ENCODE results near the gene TRIM67.
"Not testable (repeated sequence)": the region's sequence is repeated elsewhere in the genome, so short reads cannot be mapped to it uniquely, and the experiment has no call there.

TRIM67 gene

DNA sequence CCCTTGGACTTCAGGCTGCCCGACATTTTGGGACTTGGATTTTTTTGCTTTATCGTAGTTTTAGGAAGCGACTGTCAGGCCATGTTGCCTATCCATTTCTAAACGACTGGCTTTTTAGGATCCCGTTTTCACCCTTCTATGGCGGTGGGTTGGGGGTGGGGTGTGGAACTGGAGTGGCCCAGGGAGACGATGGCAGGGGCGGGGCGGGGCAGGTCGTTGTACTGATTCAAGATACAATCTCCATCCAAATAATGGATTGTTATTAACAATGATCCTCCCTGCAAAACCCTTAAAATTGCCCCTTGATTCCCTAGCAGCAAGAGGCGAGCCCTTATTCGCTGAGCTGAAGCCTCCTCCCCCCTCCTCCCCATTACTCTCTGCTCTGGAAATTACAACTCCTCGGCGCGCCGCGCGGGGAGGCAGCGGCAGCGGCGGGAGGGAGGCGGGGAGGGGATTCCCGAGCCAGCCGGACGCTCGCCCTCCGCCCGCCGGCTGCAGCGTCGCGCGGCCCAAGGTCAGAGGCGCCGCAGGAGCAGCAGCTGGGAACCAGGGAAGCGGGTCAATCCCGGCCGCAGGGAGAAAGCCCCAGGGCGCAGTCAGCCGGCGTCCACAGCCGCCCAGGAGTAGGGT, at the start of gene TRIM67:
Gene TRIM67, plus strand, starts transcription at position 392 of the 630 bp plus-strand sequence. CDS start 912 bp downstream, outside the sequence.
- no peak for DNase-seq

- no peak for DNase-seq
Observed at GRCh38 chr1:231116738-231117137, 45.1 kb upstream of the TRIM67 start.

DNA sequence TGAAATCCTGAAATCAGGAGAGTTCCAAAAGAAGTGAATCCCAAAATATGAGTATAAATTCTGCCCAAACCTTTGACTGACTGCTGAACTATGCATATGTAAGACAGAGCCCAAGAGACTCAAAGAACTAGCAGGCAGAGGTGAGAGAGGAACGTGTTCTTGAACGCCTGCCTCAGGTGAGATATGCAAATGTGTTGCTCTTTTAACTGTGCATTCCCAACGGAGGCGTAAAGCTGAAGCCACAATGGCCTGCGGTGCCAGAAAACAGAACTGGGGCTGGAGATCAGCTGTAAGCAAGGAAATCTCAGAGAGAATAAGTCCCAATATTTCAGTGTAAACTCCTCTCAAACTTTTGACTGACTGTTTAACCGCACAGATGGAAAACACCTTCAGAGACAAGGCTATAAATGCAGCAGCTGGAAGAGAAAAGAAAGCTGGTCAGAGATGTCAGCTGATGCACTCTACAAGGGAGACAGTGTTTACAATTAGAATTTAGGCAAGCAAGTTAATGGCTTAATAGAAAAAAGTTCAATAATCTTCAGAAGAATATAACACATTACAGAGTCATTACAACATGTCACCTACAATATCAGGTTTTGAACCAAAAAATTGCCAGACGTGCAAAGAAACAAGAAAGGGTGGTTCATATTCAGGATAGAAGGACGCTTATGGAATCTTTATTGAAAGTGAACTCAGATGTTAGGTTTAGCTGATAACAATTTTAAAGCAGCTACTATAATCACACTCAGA, 43.0 kb upstream of the TRIM67 start:
- no peak for DNase-seq

- no peak for DNase-seq
Observed at GRCh38 chr1:231121533-231121932, 40.3 kb upstream of the TRIM67 start.

- DNase-seq = no peak
Observed at GRCh38 chr1:231122143-231122542, 39.7 kb upstream of the TRIM67 start.

DNA sequence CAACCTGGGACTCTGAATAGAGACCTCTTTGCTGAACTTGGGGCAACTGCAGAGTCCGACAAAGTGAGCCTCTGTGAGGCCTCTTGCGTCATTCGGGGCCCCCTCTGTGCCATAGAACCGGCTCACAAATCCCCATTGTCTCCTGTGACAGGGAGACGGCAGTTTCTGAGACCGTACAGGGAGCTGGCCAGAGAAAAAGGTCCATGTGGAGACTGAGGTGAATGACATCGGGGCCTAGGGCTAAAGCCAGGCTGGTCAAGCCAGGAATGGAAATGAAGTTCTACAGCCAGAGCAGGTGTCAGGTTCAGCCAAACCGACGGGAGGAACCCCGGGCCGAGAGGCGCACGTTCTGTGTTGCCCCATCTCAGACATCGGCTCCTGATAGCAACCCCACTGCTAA, 37.1 kb upstream of the TRIM67 start:
- DNase-seq = no peak

- DNase-seq = no peak
Observed at GRCh38 chr1:231125972-231126580, 35.8 kb upstream of the TRIM67 start.

DNA sequence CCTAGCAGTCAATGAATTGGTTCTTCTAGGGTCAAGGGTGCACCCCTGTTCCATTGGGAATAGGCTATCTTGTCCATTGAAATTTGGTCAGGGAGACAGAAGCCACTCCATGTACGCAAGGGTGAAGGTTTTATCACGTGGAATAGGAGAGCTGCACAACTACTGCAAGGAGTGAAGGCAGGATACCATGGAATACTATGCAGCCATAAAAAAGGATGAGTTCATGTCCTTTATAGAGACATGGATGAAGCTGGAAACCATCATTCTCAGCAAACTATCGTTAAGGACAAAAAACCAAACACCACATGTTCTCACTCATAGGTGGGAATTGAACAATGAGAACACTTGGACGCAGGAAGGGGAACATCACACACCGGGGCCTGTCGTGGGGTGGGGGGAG, 34.8 kb upstream of the TRIM67 start:
- not testable (repeated sequence) for DNase-seq

GRCh38 chr1:231128471-231128870, 33.4 kb upstream of the TRIM67 start:
- not testable (repeated sequence) for DNase-seq

GRCh38 chr1:231130544-231130943, 31.3 kb upstream of the TRIM67 start:
- no peak for DNase-seq

GRCh38 chr1:231132591-231132990, 29.3 kb upstream of the TRIM67 start:
- not testable (repeated sequence) for DNase-seq

DNA sequence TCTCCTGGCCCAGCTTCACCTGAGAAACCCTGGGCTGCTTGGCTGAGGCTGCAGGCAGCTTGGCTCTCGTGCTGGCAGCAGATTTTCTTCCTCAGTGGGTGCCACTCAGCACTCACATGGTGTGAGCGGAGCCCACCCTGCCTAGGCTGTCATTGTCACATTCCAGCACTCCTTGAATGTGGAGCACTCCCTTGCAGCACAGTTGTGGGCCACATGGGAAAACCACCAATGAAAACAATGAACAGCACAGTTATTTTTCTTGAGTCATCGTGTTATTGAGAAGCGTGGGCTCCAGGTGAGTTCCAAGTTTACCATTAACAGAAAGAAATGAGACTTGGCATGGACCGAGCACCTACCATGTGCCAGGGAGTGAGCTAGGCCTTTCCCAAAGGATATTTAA, 27.2 kb upstream of the TRIM67 start:
- DNase-seq = no peak

GRCh38 chr1:231138236-231138635, 23.6 kb upstream of the TRIM67 start:
- no peak for DNase-seq

- DNase-seq = no peak
Observed at GRCh38 chr1:231139125-231139649, 22.7 kb upstream of the TRIM67 start.

DNA sequence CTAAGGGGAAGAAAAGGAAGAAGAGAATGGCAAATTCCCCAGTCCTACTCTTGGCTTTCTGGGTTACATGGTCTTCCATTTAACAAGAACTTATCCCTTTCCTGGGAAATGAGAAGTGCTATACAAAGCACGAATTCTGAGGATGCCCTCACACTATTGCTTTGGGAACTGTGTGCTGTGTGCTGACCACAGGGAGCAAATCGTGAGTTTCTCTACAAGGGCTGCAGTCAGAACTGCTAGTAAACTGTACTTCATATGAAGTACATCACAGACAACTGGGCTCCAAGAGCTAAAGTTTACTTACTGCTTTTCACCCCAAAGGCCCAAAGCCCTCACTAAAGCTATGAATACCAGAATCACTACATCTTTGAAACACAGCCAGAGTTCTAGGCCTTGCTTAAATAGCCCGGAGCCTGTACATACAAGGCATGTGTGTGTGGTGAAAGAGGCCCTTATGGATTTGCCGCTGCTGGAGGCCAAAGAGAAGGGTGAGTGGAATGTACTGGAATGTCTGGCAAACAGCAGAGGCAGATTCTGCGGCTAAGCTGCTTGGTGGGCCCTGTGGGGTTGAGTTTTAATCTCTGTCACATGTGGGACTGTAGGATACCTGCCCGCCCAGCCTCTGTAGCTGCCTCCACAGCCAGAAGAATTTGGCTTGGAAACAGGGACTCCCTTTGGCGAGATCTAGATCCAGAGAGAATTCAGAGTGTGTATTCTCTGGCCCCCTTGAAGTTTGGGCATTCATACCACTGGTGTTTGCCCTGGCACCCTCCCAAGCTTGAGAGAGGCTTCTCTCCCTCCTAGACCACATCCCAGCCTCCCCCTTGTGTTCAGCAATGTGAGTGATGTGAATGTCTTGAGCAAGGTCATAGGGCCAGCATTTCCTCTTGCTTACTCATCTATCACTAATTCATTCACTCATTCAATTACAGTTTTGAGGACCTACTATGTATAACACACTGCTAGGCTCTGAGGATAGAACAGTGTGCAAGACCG, 21.9 kb upstream of the TRIM67 start:
- no peak for DNase-seq

DNA sequence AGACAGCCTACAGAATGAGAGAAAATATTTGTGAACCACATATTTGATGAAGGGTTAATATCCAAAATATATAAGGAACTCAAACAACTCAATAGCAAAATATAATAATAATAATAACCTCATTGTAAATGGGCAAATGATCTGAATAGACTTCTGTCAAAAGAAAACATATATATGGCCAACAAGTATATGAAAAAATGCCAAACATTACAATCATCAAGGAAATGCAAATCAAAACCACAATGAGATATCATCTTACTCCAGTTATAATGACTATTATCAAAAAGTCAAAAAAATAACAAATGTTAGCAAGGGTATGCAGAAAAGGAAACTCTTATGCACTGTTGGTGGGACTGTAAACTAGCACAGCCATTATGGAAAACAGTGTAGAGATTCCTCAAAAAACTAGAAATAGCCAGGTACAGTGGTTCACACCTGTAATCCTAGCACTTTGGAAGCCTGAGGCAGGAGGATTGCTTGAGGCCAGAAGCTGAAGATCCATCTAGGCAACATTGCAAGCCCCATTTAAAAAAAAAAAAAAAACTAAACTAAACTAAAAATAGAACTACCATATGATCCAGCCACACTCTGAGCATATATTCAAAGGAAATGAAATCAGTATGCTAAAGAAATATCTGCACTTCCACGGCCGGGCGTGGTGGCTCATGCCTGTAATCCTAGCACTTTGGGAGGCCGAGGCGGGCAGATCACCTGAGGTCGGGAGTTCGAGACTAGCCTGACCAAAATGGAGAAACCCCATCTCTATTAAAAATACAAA, 17.3 kb upstream of the TRIM67 start:
- no peak for DNase-seq

GRCh38 chr1:231147896-231148295, 14.0 kb upstream of the TRIM67 start:
- DNase-seq = no peak

- no peak for DNase-seq
Observed at GRCh38 chr1:231151811-231152210, 10.0 kb upstream of the TRIM67 start.

DNA sequence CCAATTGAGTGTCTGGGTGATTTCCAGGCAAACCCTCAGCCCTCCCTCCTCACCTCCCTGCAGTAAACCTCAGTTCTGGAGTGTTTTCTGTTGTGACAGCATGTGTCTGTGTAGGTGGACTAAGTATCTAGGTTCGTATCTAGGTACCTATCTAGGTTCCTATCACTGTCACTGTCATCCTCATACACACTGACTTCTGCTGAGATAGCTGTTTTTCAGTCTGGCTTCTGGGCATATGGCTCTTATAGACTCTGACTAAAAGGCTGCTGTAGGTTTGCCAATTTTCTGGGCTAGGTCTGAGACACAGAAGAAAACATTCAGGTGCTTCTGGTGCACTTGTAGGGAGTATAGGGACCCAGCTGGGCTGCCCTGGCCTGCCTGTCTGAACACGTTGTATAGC, 8.1 kb upstream of the TRIM67 start:
- DNase-seq = no peak

DNA sequence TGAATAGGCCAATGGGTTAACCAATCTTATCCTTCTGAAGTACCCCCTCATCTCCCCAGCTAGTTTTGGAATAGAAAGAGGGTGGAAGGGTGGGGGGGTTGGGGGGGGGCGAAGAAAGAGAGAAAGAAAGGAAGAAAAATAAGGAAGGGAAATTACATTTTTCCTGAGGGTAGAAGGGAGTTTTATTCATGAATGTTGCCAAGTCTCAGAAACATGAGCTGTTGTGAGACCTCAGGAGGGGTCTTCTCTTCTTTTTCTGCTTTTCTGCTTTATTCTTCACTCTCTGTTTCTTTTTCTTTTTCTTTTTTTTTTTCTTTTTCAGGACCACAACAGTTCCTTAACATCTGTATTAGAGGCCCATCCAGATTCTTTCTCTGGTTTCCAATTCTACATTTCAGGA, 6.0 kb upstream of the TRIM67 start:
- no peak for DNase-seq

DNA sequence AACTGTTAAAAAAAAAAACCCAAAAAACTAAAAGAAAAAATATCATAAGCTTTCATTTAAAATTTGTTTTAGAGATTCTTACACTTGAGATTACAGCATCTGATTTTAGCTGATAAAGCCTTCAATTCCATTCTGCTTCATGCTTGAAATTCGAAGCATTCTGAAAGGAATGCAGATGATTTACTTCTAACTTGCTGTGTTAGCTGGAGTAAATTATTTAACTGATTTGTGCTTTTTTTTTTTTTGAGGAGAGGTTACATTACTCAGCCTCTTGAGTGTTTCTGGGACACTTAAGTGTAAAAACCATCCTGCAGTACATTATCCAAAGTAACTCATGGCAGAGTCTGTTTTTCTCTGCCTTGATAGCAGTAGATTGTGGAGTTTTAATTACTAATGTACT, 4.5 kb upstream of the TRIM67 start:
- no peak for DNase-seq

- not testable (repeated sequence) for DNase-seq
Observed at GRCh38 chr1:231158141-231158540, 3.7 kb upstream of the TRIM67 start.

All from NCI-H1436 treated with DMSO at 0.1 percent for 48 hours (cell line).